Activated T-cell treated with anti-CD3 and anti-CD28 coated beads for 4 hours (primary cell): ENCODE measurements around the gene CBX7.

Experiments used
- DNase-seq: peaks from one replicate; pipeline ENCODE4 v3.0.0-alpha.2; 2020

The CBX7 gene

DNA sequence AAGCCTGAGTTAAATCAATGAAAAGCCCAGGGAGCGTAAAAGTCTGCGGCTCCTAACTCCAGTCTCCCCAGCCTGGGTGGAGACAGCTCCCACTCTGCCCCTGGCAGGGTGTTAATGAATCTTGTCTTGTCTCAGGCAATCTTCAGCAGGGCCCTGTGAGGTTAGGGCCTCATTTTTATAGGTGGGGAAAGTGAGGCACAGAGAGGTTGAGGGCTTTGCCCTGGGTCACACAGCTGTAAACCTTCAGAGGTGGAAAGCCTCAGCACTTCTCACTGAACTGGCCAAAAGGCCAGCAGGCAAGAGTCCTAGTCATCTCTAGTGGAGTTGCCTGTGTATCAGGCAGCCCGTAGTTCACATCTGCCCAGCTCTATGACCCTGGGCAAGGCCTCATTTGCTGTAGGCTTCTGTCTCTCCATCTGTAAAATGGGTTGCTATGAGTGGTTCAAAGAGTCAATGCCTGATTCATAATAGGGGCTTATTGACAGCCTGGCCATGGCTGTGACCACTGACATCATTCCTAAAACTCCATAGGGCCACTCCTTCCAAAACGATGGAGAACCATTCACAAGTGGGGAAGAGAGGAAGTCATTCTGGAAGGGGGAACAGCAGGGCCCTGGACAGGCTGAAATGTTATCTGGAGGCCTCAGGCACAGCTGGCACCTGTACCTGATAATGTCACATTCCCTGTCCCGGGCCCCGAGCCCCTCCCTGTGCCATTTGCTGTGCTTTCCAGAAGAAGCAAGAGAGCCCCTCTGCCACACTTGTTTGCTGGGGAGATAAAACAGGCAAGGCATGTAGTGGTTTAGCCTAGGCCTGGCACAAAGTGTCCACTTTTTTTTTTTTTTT is 6.0 kb downstream of the CBX7 start:
- DNase-seq, result no peak

- DNase-seq, result peak; percentile 30
Observed at GRCh38 chr22:39144101-39144767, 8.2 kb downstream of the CBX7 start.

DNA sequence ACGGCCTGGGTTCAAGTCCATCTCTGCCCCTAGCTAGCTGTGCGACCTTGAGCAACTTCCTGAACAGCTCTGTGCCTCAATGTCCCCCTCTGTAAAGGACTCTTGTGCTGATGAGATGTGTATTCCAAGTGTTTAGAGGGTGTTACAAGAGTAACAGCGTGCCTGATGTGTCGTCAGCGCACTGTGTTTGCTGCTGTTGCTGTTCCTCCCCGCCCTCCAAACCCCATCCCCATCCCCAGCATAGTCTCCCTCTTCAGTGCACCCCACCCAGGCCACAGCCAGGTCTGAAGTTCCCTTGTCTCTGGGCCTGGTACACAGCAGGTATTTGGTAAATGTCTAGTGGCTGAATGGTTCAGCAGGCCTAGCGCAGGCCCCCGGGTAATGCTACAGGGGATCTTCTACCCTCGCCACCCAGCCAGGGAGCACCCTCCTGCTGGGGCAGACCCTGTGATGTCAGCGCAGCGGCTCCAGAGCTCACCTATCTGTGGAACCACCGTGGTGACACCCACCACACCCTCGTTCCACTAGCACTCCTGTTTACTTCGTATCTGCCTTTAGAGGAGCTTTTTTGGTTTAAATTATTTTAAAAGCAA is 10.3 kb downstream of the CBX7 start:
- no peak for DNase-seq

GRCh38 chr22:39139933-39140332 is 12.5 kb downstream of the CBX7 start:
- no peak for DNase-seq

DNA sequence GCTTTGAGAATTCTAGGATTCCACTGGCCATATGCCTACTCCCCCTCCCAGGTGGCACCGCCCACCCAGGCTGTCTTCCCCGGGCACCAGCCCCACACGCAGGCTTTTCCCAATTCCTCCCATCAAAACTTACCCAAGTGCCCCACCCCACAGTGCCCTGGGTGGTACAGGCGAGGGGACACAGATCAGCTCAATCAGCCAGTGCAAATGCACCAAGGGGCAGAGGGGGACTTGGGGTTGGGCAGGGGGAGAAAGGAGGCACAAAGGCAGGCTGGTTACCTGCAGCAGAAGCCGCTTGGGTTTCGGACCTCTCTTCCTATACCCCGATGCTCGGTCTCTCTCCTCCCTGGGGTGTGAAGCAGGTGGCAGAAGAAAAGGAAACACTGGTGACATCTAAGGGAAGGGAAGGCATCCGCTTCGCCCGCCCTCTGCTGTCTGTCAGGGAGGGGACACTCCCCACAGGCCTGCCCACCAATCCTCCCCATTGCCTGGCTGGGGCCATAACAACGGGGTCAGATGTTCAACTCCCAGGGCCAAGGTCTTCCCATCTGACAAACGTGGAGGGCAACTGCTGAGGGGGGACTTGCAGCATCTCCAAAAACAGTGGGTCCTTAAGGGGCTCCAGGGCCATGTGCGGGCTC is 14.0 kb downstream of the CBX7 start:
- DNase-seq, result no peak

DNA sequence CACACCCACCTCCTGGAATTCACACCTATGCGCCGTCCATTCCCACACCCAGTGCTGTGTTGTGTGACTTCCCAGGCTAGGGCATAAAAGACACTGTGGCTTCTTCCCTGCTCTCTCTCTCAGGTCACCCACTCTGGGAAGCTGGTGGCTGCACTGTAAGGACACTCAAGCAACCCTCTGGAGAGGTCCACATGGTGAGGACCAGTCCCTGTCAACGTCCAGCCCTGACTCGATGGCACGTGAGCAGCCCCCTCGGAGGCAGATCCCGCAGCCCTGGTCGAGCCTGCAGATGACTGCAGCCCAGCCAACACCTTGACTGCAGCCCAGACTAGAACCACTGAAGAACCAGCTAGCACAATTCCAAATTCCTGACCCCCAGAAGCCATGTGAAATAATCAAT is 16.2 kb downstream of the CBX7 start:
- DNase-seq, result no peak

GRCh38 chr22:39135092-39135896 is 17.2 kb downstream of the CBX7 start:
- DNase-seq, result peak; percentile 30

DNA sequence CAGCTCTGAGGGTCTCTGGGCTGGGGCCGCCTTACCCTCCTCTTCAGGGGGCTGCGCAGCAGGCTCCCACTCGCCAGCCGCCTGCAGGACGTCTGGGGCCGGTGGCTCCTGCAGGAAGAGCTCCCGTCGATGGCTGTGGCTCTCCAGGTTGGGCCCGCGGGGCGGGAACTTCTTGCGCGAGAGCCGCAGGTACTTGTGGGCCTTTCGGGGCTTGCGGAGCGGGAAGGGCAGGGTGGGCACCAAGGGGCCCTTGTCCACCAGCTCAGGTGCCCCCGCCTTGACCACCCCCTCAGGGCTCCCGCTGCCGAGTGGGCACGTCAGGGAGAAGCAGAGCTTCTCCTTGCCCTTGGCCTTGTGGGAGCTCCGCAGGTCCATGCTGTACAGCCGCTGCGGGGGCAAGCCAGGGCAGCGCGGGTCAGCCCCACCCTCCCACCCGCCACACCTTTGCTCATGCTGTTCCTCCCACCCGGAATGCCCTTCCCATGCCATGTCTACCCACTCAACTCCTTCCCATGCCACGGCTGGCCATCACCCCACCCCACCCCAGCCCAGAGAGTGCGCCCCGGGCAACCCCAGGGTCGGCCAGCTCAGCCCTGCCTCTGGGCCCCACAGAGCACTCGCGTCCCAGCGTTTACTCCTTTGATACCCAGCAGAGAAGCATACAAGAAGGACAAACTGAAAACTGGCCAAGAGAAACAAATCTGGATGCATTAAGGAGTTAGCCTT is 18.0 kb downstream of the CBX7 start:
- DNase-seq, result no peak

- DNase-seq, result no peak
Observed at GRCh38 chr22:39133871-39134270, 18.6 kb downstream of the CBX7 start.

- DNase-seq, result no peak
Observed at GRCh38 chr22:39132871-39133524, 19.5 kb downstream of the CBX7 start.

- DNase-seq, result no peak
Observed at GRCh38 chr22:39132281-39132680, 20.2 kb downstream of the CBX7 start.

GRCh38 chr22:39130892-39131855 is 21.3 kb downstream of the CBX7 start:
- DNase-seq, result no peak

- no peak for DNase-seq
Observed at GRCh38 chr22:39130152-39130704, 22.3 kb downstream of the CBX7 start.

GRCh38 chr22:39129746-39130145 is 22.7 kb downstream of the CBX7 start:
- no peak for DNase-seq

DNA sequence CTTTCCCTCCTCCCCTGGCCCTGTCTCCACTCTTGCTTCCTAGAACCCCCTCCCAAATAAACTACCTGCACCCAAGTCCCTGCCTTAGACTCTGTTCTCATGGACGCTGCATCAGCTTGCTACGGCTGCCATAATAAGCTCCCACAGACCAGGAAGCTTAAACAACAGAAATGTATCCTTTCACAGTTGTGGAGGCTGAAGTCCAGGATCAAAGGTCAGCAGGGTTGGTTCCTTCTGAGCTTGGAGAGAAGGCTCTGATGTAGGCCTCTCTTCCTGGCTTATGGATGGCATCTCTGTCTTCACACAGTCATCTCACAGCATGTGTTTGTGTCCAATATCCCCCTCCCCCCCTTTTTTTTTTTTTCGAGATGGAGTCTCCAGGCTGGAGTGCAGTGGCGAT is 23.4 kb downstream of the CBX7 start:
- no peak for DNase-seq

GRCh38 chr22:39128508-39128907 is 24.0 kb downstream of the CBX7 start:
- no peak for DNase-seq

DNA sequence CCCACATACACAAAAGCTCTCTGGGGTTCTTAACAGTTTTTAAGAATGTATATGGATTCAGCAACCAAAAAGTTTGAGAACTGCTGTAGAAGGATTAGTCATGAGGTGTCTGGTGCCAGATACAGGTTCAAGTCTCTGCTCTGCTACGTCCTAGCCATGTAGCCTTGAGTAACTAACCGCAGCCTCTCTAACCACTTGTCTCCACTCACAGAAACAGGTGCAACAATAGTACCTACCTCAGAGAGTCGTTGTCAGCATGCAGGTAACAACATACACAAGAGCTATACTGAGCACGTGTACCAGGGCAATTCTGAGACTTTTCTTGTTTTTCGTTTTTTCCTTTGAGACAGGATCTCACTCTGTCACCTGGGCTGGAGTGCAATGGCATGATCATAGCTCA is 26.9 kb downstream of the CBX7 start:
- DNase-seq, result no peak

DNA sequence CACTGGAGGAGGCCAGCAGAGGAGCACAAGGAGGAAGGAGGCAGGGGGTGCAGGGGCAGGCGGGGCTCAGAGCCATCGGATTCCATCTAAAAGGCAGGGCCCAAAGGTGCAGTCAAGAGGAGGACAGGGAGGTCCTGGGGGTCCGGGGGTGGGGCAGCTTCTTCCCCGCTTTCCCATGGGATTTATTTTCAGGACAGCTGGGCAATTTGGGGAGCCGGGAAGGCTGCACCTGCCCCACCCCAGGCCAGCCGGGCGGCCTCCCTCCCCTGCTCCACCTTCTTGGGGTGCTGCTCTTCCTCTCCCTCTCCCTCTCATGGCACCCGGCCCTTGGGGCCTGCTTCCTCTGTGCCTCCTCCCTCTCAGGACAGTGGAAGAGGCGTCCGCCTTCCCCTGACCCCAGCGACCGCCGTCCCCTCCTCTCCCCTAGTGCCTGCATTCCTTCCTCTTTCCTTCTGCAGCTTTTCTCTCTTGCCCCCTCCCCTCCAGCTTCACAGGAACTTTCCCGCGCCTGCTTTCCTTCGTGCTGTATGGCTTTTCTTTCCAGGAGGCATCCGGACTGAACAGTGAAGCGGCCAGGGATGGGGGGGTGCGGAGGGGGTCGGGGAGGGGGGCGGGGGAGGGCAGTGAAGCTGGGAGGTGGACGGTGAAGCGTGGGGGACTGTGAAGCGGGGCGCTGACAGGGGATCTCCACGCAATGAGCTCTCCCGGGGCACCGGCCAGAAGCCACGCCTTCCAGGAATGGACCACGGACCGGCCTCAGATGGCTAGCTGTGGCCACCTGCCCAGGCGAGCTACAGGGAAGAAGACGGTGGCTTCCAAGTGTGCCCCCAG is 28.5 kb downstream of the CBX7 start:
- no peak for DNase-seq
